WTC11 (cell line): ENCODE measurements around the gene ZNF507. TPM values are rescaled to one million over a fixed set of nuclear protein-coding genes. Genes with fewer than 3 reads are reported as not detected.

Source experiments
- ATAC-seq: fragments of 200-7000 bp; cut with Tn5 transposase; 2 replicates; pipeline ENCODE4 v1.10.0; 2021; ENCODE audit warnings: mild to moderate bottlenecking, moderate library complexity
- CTCF ChIA-PET: fragments of 300-600 bp; sonication (Branson Sonifier 250); formaldehyde crosslinking; loops from one replicate; lab custom pipeline; 2021; ENCODE audit warnings: antibody characterized with exemption; lab: Charles Lee
- POLR2A ChIA-PET: fragments of 350-600 bp; sonication (Branson Sonifier 250); formaldehyde crosslinking; loops from one replicate; lab custom pipeline; 2021; ENCODE audit warnings: antibody characterized with exemption; lab: Charles Lee
- DNase-seq: peaks from one replicate; pipeline ENCODE4 v3.0.0; 2021; ENCODE audit warnings: low spot score
- H3K27ac Mint-ChIP-seq: 2 replicates; pipeline ENCODE4 v1.8.0; 2021; ENCODE audit warnings: mixed read lengths
- H3K27me3 Mint-ChIP-seq: 2 replicates; pipeline ENCODE4 v1.8.0; 2021; ENCODE audit warnings: low read depth, mild to moderate bottlenecking, moderate library complexity, mixed read lengths
- H3K36me3 Mint-ChIP-seq: 2 replicates; pipeline ENCODE4 v1.8.0; 2021; ENCODE audit warnings: mixed read lengths
- H3K4me1 Mint-ChIP-seq: 2 replicates; pipeline ENCODE4 v1.8.0; 2022; ENCODE audit warnings: mixed read lengths
- H3K4me3 Mint-ChIP-seq: 2 replicates; pipeline ENCODE4 v1.8.0; 2021; ENCODE audit warnings: mild to moderate bottlenecking, moderate library complexity, mixed read lengths
- H3K9me3 Mint-ChIP-seq: 2 replicates; pipeline ENCODE4 v1.8.0; 2021; ENCODE audit warnings: mixed read lengths
- ATF3 ChIP-seq: sonication (generic); formaldehyde crosslinking; conservative IDR thresholded peaks from 2 replicates; pipeline ENCODE4 v1.8.1; 2022; ENCODE audit warnings: mild to moderate bottlenecking, missing genetic modification reagents
- ELF4 ChIP-seq: sonication (generic); formaldehyde crosslinking; IDR thresholded peaks from 2 replicates; pipeline ENCODE4 v1.8.1; 2022; ENCODE audit warnings: low read depth, mild to moderate bottlenecking, moderate library complexity, missing genetic modification reagents
- HMGXB4 ChIP-seq: sonication (generic); formaldehyde crosslinking; IDR thresholded peaks from 2 replicates; pipeline ENCODE4 v1.8.1; 2023; ENCODE audit warnings: mild to moderate bottlenecking, moderate library complexity, missing genetic modification reagents
- JAZF1 ChIP-seq: fragments of 250-450 bp; sonication (Bioruptor Pico); IDR thresholded peaks from 2 replicates; pipeline ENCODE4 v1.9.0; 2021; ENCODE audit warnings: moderate library complexity, mild to moderate bottlenecking, inconsistent platforms
- NR1H2 ChIP-seq: sonication (generic); formaldehyde crosslinking; IDR thresholded peaks from 2 replicates; pipeline ENCODE4 v1.9.0; 2021; ENCODE audit warnings: mild to moderate bottlenecking, moderate library complexity, missing genetic modification reagents
- NR3C1 ChIP-seq: sonication (generic); formaldehyde crosslinking; conservative IDR thresholded peaks from 2 replicates; pipeline ENCODE4 v1.8.1; 2023; ENCODE audit warnings: low read depth, mild to moderate bottlenecking, missing genetic modification reagents
- SMAD3 ChIP-seq: sonication (generic); formaldehyde crosslinking; IDR thresholded peaks from 2 replicates; pipeline ENCODE4 v1.8.0; 2022; ENCODE audit warnings: missing genetic modification reagents, mild to moderate bottlenecking, borderline replicate concordance
- SMAD4 ChIP-seq: sonication (generic); formaldehyde crosslinking; IDR thresholded peaks from 2 replicates; pipeline ENCODE4 v1.8.0; 2022; ENCODE audit warnings: mild to moderate bottlenecking, missing genetic modification reagents
- SOX15 ChIP-seq: fragments of 250-450 bp; sonication (Bioruptor Pico); IDR thresholded peaks from 2 replicates; pipeline ENCODE4 v1.9.0; 2021; ENCODE audit warnings: mild to moderate bottlenecking
- SP1 ChIP-seq: sonication (generic); formaldehyde crosslinking; conservative IDR thresholded peaks from 2 replicates; pipeline ENCODE4 v1.8.1; 2022; ENCODE audit warnings: missing genetic modification reagents
- USF1 ChIP-seq: sonication (generic); formaldehyde crosslinking; IDR thresholded peaks from 2 replicates; pipeline ENCODE4 v1.8.0; 2022; ENCODE audit warnings: mild to moderate bottlenecking, missing genetic modification reagents
- ZBTB21 ChIP-seq: sonication (generic); formaldehyde crosslinking; IDR thresholded peaks from 2 replicates; pipeline ENCODE4 v1.8.1; 2023; ENCODE audit warnings: mild to moderate bottlenecking, missing genetic modification reagents, borderline replicate concordance
- ZNF423 ChIP-seq: fragments of 250-450 bp; sonication (Bioruptor Pico); IDR thresholded peaks from 2 replicates; pipeline ENCODE4 v2.1.2; 2022; ENCODE audit warnings: mild to moderate bottlenecking, moderate library complexity
- ZNF512 ChIP-seq: sonication (generic); formaldehyde crosslinking; IDR thresholded peaks from 2 replicates; pipeline ENCODE4 v1.8.1; 2022; ENCODE audit warnings: missing genetic modification reagents, borderline replicate concordance
- ZNF671 ChIP-seq: fragments of 250-450 bp; sonication (Bioruptor Pico); IDR thresholded peaks from 2 replicates; pipeline ENCODE4 v1.8.0; 2021; ENCODE audit warnings: mild to moderate bottlenecking
- total RNA-seq: library from RNA; stranded (reverse); gene quantifications from 3 replicates; pipeline ENCODE4 v1.2.3, GENCODE V29; 2021
- TF ChIP-seq, protein P1 (sequence below): sonication (generic); formaldehyde crosslinking; IDR thresholded peaks from 2 replicates; pipeline ENCODE4 v1.8.1; 2023; ENCODE audit warnings: mild to moderate bottlenecking, missing genetic modification reagents, moderate library complexity
- TF ChIP-seq, protein P2 (sequence below): sonication (generic); formaldehyde crosslinking; IDR thresholded peaks from 2 replicates; pipeline ENCODE4 v1.8.0; 2023; ENCODE audit warnings: missing genetic modification reagents
- TF ChIP-seq, protein P3 (sequence below): fragments of 200-600 bp; IDR thresholded peaks from 2 replicates; pipeline ENCODE4 v1.8.0; 2022; ENCODE audit warnings: antibody characterized with exemption
- TF ChIP-seq, protein P4 (sequence below): sonication (generic); formaldehyde crosslinking; conservative IDR thresholded peaks from 2 replicates; pipeline ENCODE4 v1.8.1; 2023; ENCODE audit warnings: mild to moderate bottlenecking, low read depth, missing genetic modification reagents, moderate library complexity
- TF ChIP-seq, protein P5 (sequence below): fragments of 250-450 bp; sonication (Bioruptor Pico); IDR thresholded peaks from 2 replicates; pipeline ENCODE4 v1.9.0; 2021; ENCODE audit warnings: moderate library complexity, mild to moderate bottlenecking, inconsistent platforms, borderline replicate concordance

ZNF507 gene
- total RNA-seq, 1 experiment from 2014 or later: 27.6 TPM

- DNase-seq (no peak), ATAC-seq (no peak)
- no peaks in the 10 kb centered on the region for H3K9me3 Mint-ChIP-seq
- H3K4me3 Mint-ChIP-seq: no peak overlapping the region
- POLR2A ChIA-PET: no interaction called here
- H3K4me1 Mint-ChIP-seq: no peaks in the 10 kb centered on the region
- CTCF ChIA-PET: interaction anchor here (0.7 kb wide), 2 partner anchors 17 to 233 kb away, joined by 4 read pairs; no protein-coding TSS in a partner anchor
- TF ChIP-seq ZNF512 (CRISPR knock-in tag): no peak
- TF ChIP-seq SMAD3 (CRISPR knock-in tag): no peak
- TF ChIP-seq, protein P1, sequence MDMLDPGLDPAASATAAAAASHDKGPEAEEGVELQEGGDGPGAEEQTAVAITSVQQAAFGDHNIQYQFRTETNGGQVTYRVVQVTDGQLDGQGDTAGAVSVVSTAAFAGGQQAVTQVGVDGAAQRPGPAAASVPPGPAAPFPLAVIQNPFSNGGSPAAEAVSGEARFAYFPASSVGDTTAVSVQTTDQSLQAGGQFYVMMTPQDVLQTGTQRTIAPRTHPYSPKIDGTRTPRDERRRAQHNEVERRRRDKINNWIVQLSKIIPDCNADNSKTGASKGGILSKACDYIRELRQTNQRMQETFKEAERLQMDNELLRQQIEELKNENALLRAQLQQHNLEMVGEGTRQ: no peak
- no peak for TF ChIP-seq NR3C1
- TF ChIP-seq ZNF423: no peak
- TF ChIP-seq, protein P2, sequence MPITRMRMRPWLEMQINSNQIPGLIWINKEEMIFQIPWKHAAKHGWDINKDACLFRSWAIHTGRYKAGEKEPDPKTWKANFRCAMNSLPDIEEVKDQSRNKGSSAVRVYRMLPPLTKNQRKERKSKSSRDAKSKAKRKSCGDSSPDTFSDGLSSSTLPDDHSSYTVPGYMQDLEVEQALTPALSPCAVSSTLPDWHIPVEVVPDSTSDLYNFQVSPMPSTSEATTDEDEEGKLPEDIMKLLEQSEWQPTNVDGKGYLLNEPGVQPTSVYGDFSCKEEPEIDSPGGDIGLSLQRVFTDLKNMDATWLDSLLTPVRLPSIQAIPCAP: no peak
- no peak for TF ChIP-seq SMAD4 (CRISPR knock-in tag)
- TF ChIP-seq NR1H2: no peak
- TF ChIP-seq, protein P3, sequence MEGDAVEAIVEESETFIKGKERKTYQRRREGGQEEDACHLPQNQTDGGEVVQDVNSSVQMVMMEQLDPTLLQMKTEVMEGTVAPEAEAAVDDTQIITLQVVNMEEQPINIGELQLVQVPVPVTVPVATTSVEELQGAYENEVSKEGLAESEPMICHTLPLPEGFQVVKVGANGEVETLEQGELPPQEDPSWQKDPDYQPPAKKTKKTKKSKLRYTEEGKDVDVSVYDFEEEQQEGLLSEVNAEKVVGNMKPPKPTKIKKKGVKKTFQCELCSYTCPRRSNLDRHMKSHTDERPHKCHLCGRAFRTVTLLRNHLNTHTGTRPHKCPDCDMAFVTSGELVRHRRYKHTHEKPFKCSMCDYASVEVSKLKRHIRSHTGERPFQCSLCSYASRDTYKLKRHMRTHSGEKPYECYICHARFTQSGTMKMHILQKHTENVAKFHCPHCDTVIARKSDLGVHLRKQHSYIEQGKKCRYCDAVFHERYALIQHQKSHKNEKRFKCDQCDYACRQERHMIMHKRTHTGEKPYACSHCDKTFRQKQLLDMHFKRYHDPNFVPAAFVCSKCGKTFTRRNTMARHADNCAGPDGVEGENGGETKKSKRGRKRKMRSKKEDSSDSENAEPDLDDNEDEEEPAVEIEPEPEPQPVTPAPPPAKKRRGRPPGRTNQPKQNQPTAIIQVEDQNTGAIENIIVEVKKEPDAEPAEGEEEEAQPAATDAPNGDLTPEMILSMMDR: no peak
- TF ChIP-seq, protein P4, sequence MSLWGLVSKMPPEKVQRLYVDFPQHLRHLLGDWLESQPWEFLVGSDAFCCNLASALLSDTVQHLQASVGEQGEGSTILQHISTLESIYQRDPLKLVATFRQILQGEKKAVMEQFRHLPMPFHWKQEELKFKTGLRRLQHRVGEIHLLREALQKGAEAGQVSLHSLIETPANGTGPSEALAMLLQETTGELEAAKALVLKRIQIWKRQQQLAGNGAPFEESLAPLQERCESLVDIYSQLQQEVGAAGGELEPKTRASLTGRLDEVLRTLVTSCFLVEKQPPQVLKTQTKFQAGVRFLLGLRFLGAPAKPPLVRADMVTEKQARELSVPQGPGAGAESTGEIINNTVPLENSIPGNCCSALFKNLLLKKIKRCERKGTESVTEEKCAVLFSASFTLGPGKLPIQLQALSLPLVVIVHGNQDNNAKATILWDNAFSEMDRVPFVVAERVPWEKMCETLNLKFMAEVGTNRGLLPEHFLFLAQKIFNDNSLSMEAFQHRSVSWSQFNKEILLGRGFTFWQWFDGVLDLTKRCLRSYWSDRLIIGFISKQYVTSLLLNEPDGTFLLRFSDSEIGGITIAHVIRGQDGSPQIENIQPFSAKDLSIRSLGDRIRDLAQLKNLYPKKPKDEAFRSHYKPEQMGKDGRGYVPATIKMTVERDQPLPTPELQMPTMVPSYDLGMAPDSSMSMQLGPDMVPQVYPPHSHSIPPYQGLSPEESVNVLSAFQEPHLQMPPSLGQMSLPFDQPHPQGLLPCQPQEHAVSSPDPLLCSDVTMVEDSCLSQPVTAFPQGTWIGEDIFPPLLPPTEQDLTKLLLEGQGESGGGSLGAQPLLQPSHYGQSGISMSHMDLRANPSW (CRISPR knock-in tag): no peak
- no peak for TF ChIP-seq JAZF1
- no peak for TF ChIP-seq SP1 (CRISPR knock-in tag)
- no peak for TF ChIP-seq ZBTB21 (CRISPR knock-in tag)
- no peak for TF ChIP-seq HMGXB4 (CRISPR knock-in tag)
- TF ChIP-seq SOX15 (CRISPR knock-in tag): no peak
- TF ChIP-seq ELF4: no peak
- TF ChIP-seq USF1: no peak
- TF ChIP-seq, protein P5, sequence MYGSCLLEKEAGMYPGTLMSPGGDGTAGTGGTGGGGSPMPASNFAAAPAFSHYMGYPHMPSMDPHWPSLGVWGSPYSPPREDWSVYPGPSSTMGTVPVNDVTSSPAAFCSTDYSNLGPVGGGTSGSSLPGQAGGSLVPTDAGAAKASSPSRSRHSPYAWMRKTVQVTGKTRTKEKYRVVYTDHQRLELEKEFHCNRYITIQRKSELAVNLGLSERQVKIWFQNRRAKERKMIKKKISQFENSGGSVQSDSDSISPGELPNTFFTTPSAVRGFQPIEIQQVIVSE (CRISPR knock-in tag): no peak
- no peak for TF ChIP-seq ZNF671
- no peak for TF ChIP-seq ATF3 (CRISPR knock-in tag)
- no peaks in the 10 kb centered on the region; the same call in 1 of the 2 replicates for H3K27me3 Mint-ChIP-seq
- H3K36me3 Mint-ChIP-seq: no peaks in the 10 kb centered on the region
- H3K27ac Mint-ChIP-seq: no peak overlapping the region
Observed at GRCh38 chr19:32336259-32337083, 8.9 kb upstream of the ZNF507 start.
